Posterior vena cava (tissue), 2 donors: ENCODE results near the gene FSIP2. TPM values are rescaled to one million over a fixed set of nuclear protein-coding genes. Genes with fewer than 3 reads are reported as not detected.
"Not testable (repeated sequence)": the region's sequence is repeated elsewhere in the genome, so short reads cannot be mapped to it uniquely, and the experiment has no call there.

Experiments used
- DNase-seq: peaks from one replicate; pipeline ENCODE4 v3.0.0-alpha.2; 2020; ENCODE audit warnings: low spot score
- intact Hi-C, 2 donors: fragments of 100-400 bp; cut with DNase I; formaldehyde crosslinking; loops; one replicate each; pipeline versions ENCODE4 v1.14.1 to v1.14.2; 2022 to 2023
- total RNA-seq, 2 donors: library from RNA; stranded (reverse); fragmentation: NEBNext Ultra II Directional; extraction: Animal tissue kit (Norgen Biotek cat#: 25700); gene quantifications; one replicate each; pipeline ENCODE4 v1.2.1, GENCODE V29; 2021
- donor health status: DM: yes; HTN: yes; CAD: no.
- donor health status: DM: yes; HTN: yes; CAD: no.

Gene FSIP2
- total RNA-seq, 2 donors from 2014 or later: 0.81 to 1.3 TPM

DNA sequence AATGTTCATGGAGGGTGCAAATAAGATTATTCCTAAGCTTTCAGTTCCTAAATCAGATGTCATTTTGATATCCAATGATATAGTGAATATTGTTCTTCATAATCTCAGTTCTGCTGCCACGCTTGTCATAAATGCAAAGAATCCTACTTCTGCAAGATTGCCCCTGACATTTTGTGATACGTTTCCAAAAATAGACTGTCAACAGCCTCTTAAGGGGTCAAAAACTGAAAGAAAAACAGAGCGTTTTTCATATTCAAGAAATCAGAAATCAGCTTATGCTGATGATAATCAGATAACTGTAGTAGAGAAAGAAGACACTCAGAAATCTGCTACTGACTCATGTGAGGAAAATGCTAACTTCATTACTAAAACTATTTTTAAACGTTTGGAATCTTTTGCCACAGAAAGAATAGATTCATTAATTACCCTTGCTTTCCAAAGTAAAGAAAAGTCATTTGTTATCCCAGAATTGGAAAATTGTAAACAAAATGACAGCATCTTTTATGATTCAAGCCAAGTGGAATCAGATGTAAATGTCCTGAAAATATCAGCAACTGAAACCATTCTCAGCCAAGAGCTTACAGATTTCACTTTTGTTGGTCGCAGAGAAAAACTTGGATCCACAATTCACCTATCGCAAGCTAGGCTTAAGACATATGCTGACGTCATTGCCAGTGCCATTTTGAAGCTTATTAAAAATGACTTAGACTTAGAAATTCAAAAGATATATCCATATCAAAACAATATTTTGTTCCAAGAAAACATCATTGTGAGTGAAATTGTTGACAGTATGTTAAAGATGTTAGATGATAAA is 55.1 kb downstream of the FSIP2 start:
- intact Hi-C loops: no loop called here
- no peak for DNase-seq

DNA sequence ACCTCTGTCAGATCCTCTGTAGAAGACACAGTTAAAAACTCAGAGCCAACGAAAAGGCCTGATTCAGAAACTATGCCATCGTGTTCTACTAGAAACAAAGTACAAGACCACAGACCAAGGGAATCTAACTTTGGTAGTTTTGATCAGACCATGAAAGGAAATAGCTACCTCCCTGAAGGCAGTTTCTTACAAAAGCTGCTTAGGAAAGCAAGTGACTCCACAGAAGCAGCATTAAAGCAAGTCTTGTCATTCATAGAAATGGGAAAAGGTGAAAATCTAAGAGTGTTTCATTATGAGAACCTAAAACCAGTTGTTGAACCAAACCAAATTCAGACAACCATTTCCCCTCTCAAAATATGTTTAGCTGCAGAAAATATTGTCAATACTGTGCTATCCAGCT is 58.2 kb downstream of the FSIP2 start:
- intact Hi-C loops: no loop called here

DNA sequence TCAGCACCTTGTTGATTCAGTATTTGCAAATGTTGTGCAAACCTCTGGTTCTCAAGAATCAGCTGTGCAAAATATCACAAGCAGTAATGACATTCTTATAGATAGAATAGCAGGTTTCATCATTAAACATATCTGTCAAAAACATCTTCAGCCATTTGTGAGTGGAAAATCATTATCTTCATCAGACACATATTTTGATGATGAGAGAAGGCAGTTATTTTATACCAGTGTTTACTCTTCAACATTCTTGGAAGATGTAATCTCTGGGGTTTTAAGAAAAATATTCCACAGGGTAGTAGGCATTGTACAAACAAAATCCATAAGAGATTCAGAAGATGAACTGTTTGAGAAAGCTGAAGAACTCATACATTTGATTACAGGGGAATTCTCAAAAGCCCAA is 64.3 kb downstream of the FSIP2 start:
- intact Hi-C loops: no loop called here
- no peak for DNase-seq

More for the DNA sequence above, 58.2 kb downstream of the FSIP2 start:
- DNase-seq: no peak

DNA sequence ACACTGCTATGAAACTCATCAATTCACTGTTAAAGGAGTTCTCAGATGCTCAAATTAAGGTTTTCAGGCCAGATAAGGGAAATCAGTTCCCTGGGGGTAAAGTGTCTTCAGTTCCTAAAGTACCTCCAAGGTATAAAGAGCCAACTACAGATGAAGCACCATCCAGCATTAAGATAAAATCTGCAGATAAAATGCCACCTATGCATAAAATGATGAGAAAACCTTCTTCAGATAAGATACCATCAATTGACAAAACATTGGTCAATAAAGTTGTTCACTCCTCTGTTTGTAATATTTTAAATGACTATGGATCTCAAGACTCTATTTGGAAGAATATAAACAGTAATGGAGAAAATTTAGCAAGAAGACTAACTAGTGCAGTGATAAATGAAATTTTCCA is 68.2 kb downstream of the FSIP2 start:
- intact Hi-C loops: no loop called here
- no peak for DNase-seq

DNA sequence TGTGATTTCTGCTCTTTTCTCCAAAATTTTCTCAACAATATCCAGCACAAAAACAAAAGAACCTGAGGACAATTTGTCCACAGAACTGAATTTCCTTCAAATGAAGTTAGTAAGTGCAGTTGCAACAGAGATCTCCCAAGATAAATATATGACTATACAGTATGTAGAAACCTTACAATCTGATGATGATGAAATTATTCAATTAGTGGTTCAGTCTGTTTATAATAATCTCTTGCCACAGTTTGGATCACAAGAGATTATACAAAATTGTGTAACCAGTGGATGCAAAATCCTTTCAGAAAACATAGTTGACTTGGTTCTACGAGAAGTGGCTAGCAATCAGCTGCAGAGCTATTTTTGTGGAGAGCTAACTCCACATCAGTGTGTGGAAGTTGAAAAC is 68.7 kb downstream of the FSIP2 start:
- intact Hi-C loops: no loop called here
- no peak for DNase-seq

DNA sequence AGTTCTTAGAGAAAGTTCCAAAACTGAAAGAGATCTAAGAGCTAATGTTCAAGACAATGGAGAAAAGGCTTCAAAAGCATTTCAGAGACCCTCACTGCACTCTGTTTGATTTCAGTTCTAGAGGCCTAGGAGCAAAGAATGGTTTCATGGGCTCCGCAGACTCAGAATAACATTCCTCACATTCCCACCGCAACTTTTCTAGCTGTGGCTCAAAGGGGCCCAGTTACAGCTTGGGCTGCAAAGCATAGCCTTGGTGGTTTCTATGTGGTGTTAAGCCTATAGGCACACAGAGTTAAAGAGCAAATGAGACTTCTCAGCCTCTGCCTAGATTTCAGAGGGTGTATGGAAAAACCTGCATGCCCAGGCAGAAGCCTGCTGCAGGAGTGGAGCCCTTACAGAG is 73.0 kb downstream of the FSIP2 start:
- intact Hi-C loops: no loop called here
- DNase-seq: no peak

DNA sequence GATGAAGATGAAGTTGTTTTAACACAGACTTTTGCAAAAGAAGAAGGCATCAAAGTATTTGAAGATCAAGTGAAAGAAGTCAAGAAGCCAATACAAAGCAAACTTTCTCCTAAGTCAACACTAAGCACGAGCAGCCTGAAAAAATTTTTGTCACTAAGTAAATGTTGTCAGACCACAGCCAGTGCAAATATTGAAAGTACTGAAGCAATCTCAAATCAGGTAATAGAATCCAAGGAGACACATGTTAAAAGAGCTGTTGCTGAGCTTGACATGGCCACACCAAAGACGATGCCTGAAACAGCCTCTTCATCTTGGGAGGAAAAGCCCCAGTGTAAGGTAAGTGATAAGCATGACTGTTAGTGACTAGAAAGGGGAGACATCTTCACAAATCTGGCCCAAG is 75.1 kb downstream of the FSIP2 start:
- DNase-seq: no peak
- intact Hi-C loops: no loop called here

DNA sequence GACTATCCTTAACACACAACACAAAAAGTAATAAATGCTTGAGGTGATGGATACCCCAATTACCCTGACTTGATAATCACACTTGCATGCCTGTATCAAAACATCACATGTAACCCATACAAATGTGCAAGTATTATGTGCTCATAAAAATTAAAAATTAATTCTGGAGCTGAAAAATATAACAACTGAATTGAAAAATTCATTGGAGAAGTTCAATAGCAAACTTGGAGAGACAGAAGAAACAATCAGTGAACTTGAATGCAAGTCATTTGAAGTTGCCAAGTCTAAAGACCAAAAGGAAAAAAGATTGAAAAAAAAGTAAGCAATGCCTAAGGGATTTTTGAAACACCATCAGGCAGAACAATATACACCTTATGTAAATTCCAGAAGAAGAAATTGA is 79.4 kb downstream of the FSIP2 start:
- DNase-seq: no peak
- intact Hi-C loops: loop anchor here in 1 of 2 donors (5.0 kb wide), 1 partner anchor 1489 kb away; no protein-coding TSS in a partner anchor

DNA sequence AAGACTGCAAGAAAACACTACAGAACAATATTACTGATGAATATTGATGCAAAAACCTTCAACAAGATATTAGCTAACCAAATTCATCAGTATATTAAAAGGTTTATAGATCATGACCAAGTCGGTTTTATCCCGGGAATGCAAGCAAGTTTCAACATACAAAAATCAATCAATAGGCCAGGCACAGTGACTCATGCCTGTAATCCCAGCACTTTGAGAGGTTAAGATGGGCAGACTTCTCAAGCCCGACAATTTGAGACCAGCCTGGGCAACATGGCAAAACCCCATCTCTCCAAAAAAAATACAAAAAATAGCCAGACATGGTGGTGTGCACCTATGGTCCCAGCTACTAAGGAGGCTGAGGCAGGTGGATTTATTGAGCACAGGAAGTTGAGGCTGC is 82.9 kb downstream of the FSIP2 start:
- intact Hi-C loops: no loop called here

DNA sequence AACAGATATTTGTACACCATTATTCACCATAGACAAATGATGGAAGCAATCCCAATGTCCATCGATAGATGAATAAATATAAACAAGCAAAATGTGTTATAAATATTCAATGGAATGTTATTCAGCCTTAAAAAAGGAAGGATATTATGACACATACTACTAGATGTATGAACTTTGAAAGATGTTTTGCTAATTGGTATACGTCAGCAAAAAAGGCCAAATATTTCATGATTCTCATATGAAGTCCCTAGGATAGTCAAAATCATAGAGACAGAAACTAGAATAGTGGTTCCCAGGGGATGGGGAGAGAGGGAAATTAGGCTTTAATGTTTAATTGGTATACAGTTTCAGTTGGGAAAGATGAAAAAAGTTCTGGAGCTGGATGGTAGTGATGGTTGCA is 85.2 kb downstream of the FSIP2 start:
- no peak for DNase-seq
- intact Hi-C loops: no loop called here

More for the DNA sequence above, 82.9 kb downstream of the FSIP2 start:
- DNase-seq: no peak

DNA sequence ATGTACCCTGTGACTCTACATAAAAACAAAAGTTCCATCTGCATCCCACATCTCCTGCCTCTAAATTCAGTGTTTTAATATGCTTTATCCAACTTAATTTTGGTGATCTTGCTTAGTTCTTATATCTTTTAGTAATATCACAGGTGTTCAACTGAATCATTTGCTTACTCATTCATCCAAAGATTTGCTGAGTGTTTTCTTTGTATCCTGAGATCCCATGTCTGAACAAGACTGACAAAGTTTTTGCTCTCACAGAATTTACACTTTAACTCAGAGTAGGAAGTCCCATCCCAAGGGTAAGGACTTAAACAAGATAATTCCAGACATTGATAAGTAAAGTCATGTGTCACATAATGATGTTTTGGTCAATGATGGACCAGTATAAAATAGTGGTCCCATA is 87.0 kb downstream of the FSIP2 start:
- intact Hi-C loops: no loop called here
- no peak for DNase-seq

DNA sequence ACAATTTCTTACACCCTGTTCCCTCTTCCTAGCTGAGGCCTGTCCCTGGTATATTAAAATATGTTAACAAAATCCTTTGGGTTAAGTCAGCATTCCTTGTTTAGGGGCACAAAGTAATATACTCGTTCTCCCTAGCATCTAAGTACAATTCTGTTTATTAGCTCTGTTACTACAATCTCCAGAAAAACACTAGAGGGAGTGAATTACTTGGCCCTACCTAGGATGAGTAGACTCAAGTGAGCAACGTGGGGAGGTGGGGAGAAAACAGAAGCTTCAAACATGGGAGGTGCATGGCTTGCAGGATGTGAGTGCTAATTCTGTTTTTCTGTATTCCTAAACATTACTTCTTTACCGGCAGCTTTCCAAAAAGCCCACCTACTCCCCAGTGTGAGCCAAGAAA is 89.7 kb downstream of the FSIP2 start:
- no peak for DNase-seq
- intact Hi-C loops: no loop called here

DNA sequence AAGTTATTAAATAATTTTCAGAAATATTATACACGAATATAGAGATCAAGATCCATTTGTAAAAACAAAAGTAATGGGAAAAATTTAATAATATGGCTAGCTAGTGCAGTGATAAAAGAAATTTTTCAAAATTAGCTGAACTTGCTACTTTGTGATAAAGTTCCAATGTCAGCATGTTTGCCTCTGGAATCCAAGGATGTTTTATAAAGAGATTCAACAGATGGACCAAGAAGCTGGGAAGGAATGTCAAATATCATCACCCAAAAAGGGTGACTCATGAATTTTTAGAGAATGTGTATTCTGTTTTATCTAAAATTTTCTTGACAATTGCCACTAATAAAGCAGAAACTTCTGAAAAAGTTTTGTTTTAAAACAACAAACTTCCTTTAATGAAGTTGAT is 95.3 kb downstream of the FSIP2 start:
- intact Hi-C loops: no loop called here
- DNase-seq: no peak

DNA sequence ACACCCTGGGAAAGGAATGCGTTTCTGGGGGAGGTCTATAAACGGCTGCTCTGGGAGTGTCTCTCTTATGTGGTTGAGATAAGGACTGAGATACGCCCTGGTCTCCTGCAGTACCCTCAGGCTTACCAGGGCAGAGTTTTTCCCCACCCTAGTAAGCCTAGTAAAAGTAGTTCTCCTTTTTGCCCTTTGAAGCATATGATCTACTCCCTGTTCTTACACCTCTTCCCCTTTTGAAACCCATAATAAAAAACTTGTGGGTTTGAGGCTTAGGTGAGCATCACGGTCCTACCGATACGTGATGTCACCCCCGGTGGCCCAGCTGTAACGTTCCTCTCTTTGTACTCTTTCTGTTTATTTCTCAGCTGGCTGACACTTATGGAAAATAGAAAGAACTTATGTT is 97.4 kb downstream of the FSIP2 start:
- DNase-seq: no peak
- intact Hi-C loops: no loop called here

DNA sequence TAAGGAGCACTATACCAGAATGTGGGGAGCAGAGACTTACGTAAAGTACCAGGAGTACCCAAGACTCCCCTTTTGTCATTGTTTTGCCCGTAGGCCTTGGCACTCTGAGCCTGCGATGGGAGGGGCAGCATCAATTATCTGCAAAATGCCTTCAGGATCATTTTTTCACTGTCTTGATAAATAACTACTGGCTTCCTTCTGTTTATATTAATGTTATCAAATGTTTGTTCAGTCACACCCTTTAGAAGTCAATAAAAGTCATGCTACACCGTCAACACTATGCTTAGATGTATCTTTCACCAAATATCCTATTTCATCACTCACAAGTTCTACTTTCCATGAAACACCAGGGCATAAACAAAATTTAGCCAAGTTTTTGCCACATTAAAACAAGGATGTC is 116.3 kb downstream of the FSIP2 start:
- no peak for DNase-seq
- intact Hi-C loops: no loop called here

DNA sequence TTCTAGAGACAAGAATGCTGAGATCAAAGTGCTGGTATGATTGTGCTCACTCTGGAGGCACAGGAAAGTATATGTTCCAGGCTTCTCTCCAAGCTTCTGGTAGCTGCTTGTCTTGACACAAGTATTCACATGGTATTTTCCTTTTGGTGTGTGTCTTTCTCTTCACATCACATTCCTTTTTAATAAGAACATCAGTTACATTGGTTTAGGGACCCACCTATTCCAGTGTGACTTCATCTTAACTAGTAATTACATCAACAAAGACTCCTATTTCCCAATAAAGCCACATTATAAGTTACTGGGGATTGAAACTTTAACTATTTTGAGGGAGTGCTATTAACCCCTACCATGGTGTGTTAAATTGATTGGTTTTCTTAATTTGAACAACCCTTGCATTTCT is 119.1 kb downstream of the FSIP2 start:
- no peak for DNase-seq
- intact Hi-C loops: no loop called here

DNA sequence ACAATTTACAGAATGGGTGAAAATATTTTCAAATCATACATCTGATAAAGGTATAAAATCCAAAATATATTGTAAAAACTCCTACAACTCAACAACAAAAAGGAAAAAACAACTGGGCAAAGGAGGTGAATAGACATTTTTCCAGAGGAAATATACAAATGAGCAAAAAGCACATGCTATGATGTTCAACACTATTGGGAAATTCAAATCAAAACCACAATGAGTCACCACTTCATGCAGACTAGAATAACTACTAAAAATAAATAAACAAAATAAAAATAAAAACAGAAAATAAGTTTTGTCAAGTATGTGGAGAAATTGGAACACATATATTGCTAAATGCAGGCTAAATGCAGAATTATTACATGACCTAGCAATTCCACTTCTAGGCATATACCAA is 120.9 kb downstream of the FSIP2 start:
- DNase-seq: no peak
- intact Hi-C loops: no loop called here

DNA sequence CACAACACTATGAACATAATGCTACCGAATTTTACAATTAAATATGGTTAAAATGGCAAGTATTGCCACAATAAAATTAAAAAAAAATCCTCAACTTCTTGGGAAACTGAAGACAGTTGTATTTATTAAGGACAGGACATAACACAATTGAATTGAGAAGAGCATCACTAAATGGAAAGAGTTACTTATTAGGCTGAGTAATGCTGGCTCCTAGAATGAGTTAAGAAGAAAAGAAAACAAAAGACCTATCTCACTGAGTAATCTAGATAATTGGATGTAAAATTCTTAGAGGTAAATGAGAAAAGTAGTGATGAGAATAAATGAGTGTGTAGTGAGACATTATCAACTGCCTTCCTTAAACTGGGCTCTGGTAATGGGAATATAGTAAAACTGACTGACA is 121.7 kb downstream of the FSIP2 start:
- DNase-seq: no peak
- intact Hi-C loops: no loop called here

DNA sequence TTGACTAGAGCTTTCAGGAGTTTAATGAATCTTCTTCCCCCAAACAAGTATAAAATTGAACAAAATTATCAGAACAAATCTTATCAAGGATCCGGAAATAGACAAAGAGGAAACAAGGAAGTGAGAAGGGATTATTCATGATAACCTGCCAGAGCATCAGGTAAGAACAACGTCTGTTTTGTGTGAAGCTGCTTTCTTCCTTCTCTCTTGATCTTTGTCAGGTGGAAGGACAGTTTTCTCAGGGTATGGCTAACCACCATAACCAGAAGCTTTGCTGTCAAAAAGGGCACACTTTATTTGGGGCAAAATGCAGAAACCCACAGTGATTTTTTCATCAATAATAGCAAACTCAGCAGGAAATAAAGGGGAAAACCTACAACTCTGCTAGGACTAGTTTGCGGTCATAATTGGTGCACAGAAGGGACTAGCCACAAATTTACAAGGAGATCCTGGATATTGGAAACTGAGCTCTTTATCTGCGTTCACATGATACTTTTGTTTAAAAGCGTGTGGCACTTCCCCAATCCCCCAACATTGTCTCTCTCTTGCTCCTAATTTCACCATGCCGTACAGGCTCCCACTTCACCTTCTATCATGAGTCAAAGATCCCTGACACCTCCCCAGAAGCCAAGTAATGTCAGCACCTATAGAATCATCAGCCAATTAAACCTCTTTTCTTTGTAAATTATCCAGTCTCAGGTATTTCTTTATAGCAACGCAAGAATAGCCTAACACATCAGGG is 124.2 kb downstream of the FSIP2 start:
- intact Hi-C loops: no loop called here
- DNase-seq: no peak

DNA sequence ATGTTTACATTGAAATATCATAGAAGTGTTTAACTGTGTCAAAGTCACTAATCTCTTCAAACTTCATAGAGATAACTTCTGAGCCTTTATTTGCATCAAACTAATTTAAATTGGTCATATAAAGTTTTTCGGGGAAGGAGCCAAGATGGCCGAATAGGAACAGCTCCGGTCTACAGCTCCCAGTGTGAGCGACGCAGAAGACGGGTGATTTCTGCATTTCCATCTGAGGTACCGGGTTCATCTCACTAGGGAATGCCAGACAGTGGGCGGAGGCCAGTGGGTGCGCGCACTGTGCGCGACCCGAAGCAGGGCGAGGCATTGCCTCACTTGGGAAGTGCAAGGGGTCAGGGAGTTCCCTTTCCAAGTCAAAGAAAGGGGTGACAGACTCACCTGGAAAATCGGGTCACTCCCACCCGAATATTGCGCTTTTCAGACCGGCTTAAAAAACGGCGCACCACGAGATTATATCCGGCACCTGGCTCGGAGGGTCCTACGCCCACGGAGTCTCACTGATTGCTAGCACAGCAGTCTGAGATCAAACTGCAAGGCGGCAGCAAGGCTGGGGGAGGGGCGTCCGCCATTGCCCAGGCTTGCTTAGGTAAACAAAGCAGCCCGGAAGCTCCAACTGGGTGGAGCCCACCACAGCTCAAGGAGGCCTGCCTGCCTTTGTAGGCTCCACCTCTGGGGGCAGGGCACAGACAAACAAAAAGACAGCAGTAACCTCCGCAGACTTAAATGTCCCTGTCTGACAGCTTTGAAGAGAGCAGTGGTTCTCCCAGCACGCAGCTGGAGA is 126.1 kb downstream of the FSIP2 start:
- DNase-seq, intact Hi-C loops: not testable (repeated sequence)
